HCT116 (cell line): ENCODE data around the gene HOMER3. TPM values are rescaled to one million over a fixed set of nuclear protein-coding genes. Genes with fewer than 3 reads are reported as not detected.

Experiments
- ATAC-seq: fragments of 200-7000 bp; cut with Tn5 transposase; 2 replicates; pipeline ENCODE4 v1.9.1; 2020; ENCODE audit warnings: mild to moderate bottlenecking, moderate library complexity
- BruUV-seq: library from RNA; stranded (reverse); fragments of 400-500 nt; replicated peaks from 2 replicates; lab custom pipeline; 2021; lab: Mats Ljungman, UMichigan
- CTCF ChIA-PET: fragments of 300-600 bp; sonication (Branson Sonifier 250); formaldehyde crosslinking; loops from one replicate; lab custom pipeline; 2021; ENCODE audit warnings: antibody characterized with exemption; lab: Charles Lee
- POLR2A ChIA-PET: fragments of 300-600, 350-600 bp; sonication (Branson Sonifier 250); formaldehyde crosslinking; loops from one replicate; lab custom pipeline; 2021; ENCODE audit warnings: antibody characterized with exemption; lab: Charles Lee
- RAD21 ChIA-PET, 2 experiments: fragments of 300-600 bp; sonication (Branson Sonifier 250); formaldehyde crosslinking; loops; one replicate each; lab custom pipeline; 2023; ENCODE audit warnings: low total read pairs in 2 of 2; ENCODE audit not compliant: uncharacterized antibody in 2 of 2, unreplicated experiment in 2 of 2, low non-redundant PET in 1 of 2; lab: Charles Lee
- DNase-seq: peaks from one replicate; pipeline ENCODE4 v3.0.0-alpha.2; 2010; ENCODE audit warnings: low read depth, low spot score
- H2AFZ ChIP-seq: fragments of 200-600 bp; shearing (Covaris generic), sonication (generic); 2 replicates; pipeline ENCODE4 v1.6.1; 2017; ENCODE audit warnings: low read depth, mixed run types, mixed read lengths, antibody characterized with exemption, low read length; ENCODE audit not compliant: poor library complexity, severe bottlenecking
- H3K27ac ChIP-seq: 2 replicates; pipeline ENCODE4 v1.5.1; 2012; ENCODE audit warnings: low read depth, low read length
- H3K27me3 ChIP-seq: fragments of 200-600 bp; sonication (generic); 2 replicates; pipeline ENCODE4 v1.6.1; 2016; ENCODE audit warnings: mixed run types, low read length, mixed read lengths; ENCODE audit not compliant: insufficient read depth
- H3K36me3 ChIP-seq, 2 experiments: fragments of 200-500 bp in 1 of 2; fragments of 200-600 bp in 1 of 2; sonication (Bioruptor generic) in 1 of 2; sonication (generic) in 1 of 2; 2 replicates each; pipeline versions ENCODE4 v1.5.1 to v1.6.1; 2014 to 2016; ENCODE audit warnings: low read length in 2 of 2, inconsistent platforms in 1 of 2, mixed read lengths in 1 of 2, mixed run types in 1 of 2; ENCODE audit not compliant: insufficient read depth in 2 of 2, control insufficient read depth in 1 of 2
- H3K4me1 ChIP-seq, 2 experiments: fragments of 200-600 bp in 1 of 2; sonication (generic) in 1 of 2; 2 replicates each; pipeline versions ENCODE4 v1.5.1 to v1.6.1; 2012 to 2017; ENCODE audit warnings: low read length in 2 of 2, inconsistent platforms in 1 of 2, mild to moderate bottlenecking in 1 of 2, mixed read lengths in 1 of 2, mixed run types in 1 of 2, moderate library complexity in 1 of 2; ENCODE audit not compliant: insufficient read depth in 2 of 2, control insufficient read depth in 1 of 2
- H3K4me2 ChIP-seq: fragments of 200-600 bp; sonication (generic); 2 replicates; pipeline ENCODE4 v1.6.1; 2017; ENCODE audit warnings: mixed run types, low read length, mixed read lengths
- H3K4me3 ChIP-seq, 2 experiments: fragments of 200-600 bp in 1 of 2; sonication (generic) in 1 of 2; replicated peaks in 1 of 2; 2 replicates each; pipeline ENCODE4 v1.5.1; 2011 to 2016; ENCODE audit warnings: low read length in 2 of 2, control low read depth in 1 of 2, low read depth in 1 of 2, mild to moderate bottlenecking in 1 of 2, mixed read lengths in 1 of 2, mixed run types in 1 of 2
- H3K79me2 ChIP-seq: fragments of 200-600 bp; sonication (generic); 2 replicates; pipeline ENCODE4 v1.6.1; 2017; ENCODE audit warnings: mild to moderate bottlenecking, mixed run types, low read length, moderate library complexity, mixed read lengths; ENCODE audit not compliant: insufficient read depth
- H3K9ac ChIP-seq: fragments of 200-600 bp; sonication (generic); 2 replicates; pipeline ENCODE4 v1.6.1; 2016; ENCODE audit warnings: low read length, mixed read lengths
- H3K9me2 ChIP-seq: fragments of 200-600 bp; sonication (generic), shearing (Covaris generic); 2 replicates; pipeline ENCODE4 v1.6.1; 2017; ENCODE audit warnings: mixed run types, mild to moderate bottlenecking, moderate library complexity; ENCODE audit not compliant: insufficient read depth
- H3K9me3 ChIP-seq, 2 experiments: fragments of 200-500 bp in 1 of 2; fragments of 200-600 bp in 1 of 2; sonication (Bioruptor generic) in 1 of 2; sonication (generic) in 1 of 2; 2 replicates each; pipeline ENCODE4 v1.6.1; 2014 to 2017; ENCODE audit warnings: low read length in 2 of 2, mixed read lengths in 2 of 2, inconsistent platforms in 1 of 2, low read depth in 1 of 2, mild to moderate bottlenecking in 1 of 2, mixed run types in 1 of 2, moderate library complexity in 1 of 2; ENCODE audit not compliant: control insufficient read depth in 1 of 2, insufficient read depth in 1 of 2
- H4K20me1 ChIP-seq: fragments of 200-600 bp; sonication (generic), shearing (Covaris generic); 2 replicates; pipeline ENCODE4 v1.6.1; 2017; ENCODE audit warnings: mixed run types, mild to moderate bottlenecking, moderate library complexity; ENCODE audit not compliant: insufficient read depth
- CTCF ChIP-seq, 3 experiments: fragments of 200-600 bp in 1 of 3; sonication (generic) in 1 of 3; IDR thresholded peaks in 2 of 3; conservative IDR thresholded peaks in 1 of 3; 2 replicates each; pipeline ENCODE4 v1.5.1; 2012 to 2017; ENCODE audit warnings: low read depth in 2 of 3, low read length in 2 of 3, antibody characterized with exemption in 1 of 3, borderline replicate concordance in 1 of 3, control low read depth in 1 of 3, mild to moderate bottlenecking in 1 of 3, mixed read lengths in 1 of 3, mixed run types in 1 of 3, moderate library complexity in 1 of 3; ENCODE audit not compliant: insufficient read depth in 1 of 3
- EGR1 ChIP-seq: IDR thresholded peaks from 2 replicates; pipeline ENCODE4 v1.6.1; 2012; ENCODE audit warnings: low read depth
- EZH2 ChIP-seq: fragments of 200-600 bp; sonication (generic); IDR thresholded peaks from 2 replicates; pipeline ENCODE4 v1.6.1; 2017; ENCODE audit warnings: antibody characterized with exemption, mixed run types
- FOSL1 ChIP-seq: IDR thresholded peaks from 2 replicates; pipeline ENCODE4 v1.6.1; 2012; ENCODE audit warnings: low read depth
- JUND ChIP-seq: IDR thresholded peaks from 2 replicates; pipeline ENCODE4 v1.6.1; 2012
- POLR2AphosphoS5 ChIP-seq: IDR thresholded peaks from 2 replicates; pipeline ENCODE4 v1.6.1; 2011; ENCODE audit warnings: mild to moderate bottlenecking, low read depth, low read length, moderate library complexity
- RAD21 ChIP-seq: IDR thresholded peaks from 2 replicates; pipeline ENCODE4 v1.6.1; 2012; ENCODE audit warnings: low read depth, mild to moderate bottlenecking
- SP1 ChIP-seq: IDR thresholded peaks from 2 replicates; pipeline ENCODE4 v1.6.1; 2012; ENCODE audit warnings: low read depth
- ZNF274 ChIP-seq: fragments of 200-500 bp; sonication (Bioruptor generic); IDR thresholded peaks from 2 replicates; pipeline ENCODE4 v1.6.1; 2014; ENCODE audit warnings: mild to moderate bottlenecking, low read depth, low read length, inconsistent platforms
- intact Hi-C: fragments of 100-400 bp; cut with micrococcal nuclease; formaldehyde crosslinking; loops from 2 replicates; pipeline ENCODE4 v1.10.0; 2022
- total RNA-seq: library from RNA; stranded (reverse); gene quantifications from one replicate; pipeline ENCODE4 v1.2.1, GENCODE V29; 2021; ENCODE audit not compliant: unreplicated experiment
- TF ChIP-seq, protein P1 (sequence below): IDR thresholded peaks from 2 replicates; pipeline ENCODE4 v1.6.1; 2011; ENCODE audit warnings: mild to moderate bottlenecking, low read length, moderate library complexity; ENCODE audit not compliant: insufficient replicate concordance; ENCODE audit errors: extremely low read depth
- TF ChIP-seq, protein P2 (sequence below): IDR thresholded peaks from 2 replicates; pipeline ENCODE4 v1.6.1; 2012

The HOMER3 gene
- total RNA-seq, 1 experiment from 2014 or later: 45.2 TPM

DNA sequence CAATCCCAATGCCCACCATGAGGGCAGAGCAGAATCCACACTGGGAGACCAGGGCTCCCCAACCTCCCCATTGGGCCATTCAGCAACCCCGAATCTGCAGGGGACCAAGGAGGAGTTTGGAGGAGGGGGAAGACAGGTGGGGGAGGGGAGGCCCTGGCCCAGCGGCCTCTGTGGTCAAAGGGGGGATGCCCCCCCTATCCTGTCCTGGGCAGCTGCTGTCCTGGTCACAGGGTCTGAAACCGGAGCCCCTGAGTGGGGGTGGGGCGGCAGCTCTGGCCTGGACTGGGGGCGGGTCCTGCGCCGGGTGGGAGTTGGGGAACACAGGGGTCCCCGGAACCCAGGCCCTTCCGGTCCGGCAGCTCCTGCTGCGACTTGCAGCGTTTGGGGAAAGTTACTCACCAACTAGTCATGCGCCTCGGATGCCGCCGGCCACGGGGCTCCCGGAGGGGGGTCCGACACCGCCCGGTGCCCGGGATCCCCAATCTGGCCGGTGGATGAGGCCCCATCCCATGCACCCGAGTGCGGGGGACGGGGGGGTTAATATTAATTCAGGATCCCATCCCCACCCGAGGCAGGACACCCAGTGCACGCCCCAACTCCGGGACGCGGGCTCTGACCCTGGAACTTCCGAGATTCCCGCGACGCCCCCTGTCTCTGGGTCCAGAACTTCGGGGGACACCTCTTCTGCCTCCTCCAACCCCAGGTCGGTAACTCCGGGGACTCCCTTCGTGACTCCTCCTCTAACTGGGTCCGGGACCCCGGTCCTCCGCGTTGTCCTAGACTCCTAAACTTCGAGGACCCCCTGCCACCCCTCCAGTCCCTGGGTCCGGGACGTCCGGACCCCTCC is 872 bp downstream of the HOMER3 start:
- CTCF ChIA-PET: interaction anchor here (1.0 kb wide), 1 partner anchor 46 kb away, joined by 4 read pairs; no protein-coding TSS in a partner anchor
- intact Hi-C loops: loop anchor here (2.0 kb wide), 1 partner anchor 47 kb away; no protein-coding TSS in a partner anchor

More for the DNA sequence above, 872 bp downstream of the HOMER3 start:
- TF ChIP-seq POLR2AphosphoS5 (peak; percentile 58), RAD21 (no peak), CTCF (IDR thresholded peaks at IDR 0.05 in 2 of 3, conservative IDR thresholded peaks at IDR 0.05 in 1 of 3; ENCODE audit: borderline replicate concordance in 1 of 3, insufficient read depth in 1 of 3, low read depth in 2 of 3, low read length in 2 of 3) (no peak), SP1 (peak; percentile 61), EGR1 (no peak), FOSL1 (peak; percentile 63), ZNF274 (no peak), JUND (no peak), EZH2 (no peak)
- TF ChIP-seq, protein P1, sequence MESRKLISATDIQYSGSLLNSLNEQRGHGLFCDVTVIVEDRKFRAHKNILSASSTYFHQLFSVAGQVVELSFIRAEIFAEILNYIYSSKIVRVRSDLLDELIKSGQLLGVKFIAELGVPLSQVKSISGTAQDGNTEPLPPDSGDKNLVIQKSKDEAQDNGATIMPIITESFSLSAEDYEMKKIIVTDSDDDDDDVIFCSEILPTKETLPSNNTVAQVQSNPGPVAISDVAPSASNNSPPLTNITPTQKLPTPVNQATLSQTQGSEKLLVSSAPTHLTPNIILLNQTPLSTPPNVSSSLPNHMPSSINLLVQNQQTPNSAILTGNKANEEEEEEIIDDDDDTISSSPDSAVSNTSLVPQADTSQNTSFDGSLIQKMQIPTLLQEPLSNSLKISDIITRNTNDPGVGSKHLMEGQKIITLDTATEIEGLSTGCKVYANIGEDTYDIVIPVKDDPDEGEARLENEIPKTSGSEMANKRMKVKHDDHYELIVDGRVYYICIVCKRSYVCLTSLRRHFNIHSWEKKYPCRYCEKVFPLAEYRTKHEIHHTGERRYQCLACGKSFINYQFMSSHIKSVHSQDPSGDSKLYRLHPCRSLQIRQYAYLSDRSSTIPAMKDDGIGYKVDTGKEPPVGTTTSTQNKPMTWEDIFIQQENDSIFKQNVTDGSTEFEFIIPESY: no peak
- TF ChIP-seq, protein P2, sequence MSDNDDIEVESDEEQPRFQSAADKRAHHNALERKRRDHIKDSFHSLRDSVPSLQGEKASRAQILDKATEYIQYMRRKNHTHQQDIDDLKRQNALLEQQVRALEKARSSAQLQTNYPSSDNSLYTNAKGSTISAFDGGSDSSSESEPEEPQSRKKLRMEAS: peak; percentile 34; the same call in 1 of the 2 replicates
- Histone ChIP-seq H3K9ac (peak overlapping the region; percentile 82), H3K4me1 (peaks cover 10 to 35% of the 10 kb centered on the region in 2 experiments), H3K4me2 (peak overlapping the region; percentile 94), H3K9me3 (no peaks in the 10 kb centered on the region), H3K27me3 (no peaks in the 10 kb centered on the region), H3K27ac (peak overlapping the region; percentile 91), H3K4me3 (peak overlapping the region; percentile 77 to 79), H3K79me2 (peaks cover 9% of the 10 kb centered on the region; the same call in 1 of the 2 replicates), H3K9me2 (no peaks in the 10 kb centered on the region), H3K36me3 (peaks cover 0 to 8% of the 10 kb centered on the region in 2 experiments; a peak in 2 of 4 replicates), H4K20me1 (no peaks in the 10 kb centered on the region), H2AFZ (no peak overlapping the region)
- RAD21 ChIA-PET: interaction anchor here in 1 of 2 experiments (1.6 kb wide), 1 partner anchor 47 kb away, joined by 4 read pairs; no protein-coding TSS in a partner anchor
- TSS peak; percentile 48 for BruUV-seq
- ATAC-seq: peak; percentile 55
- DNase-seq: no peak
- POLR2A ChIA-PET: no interaction called here
